ENCODE data around the gene MGAT4C.

GRCh38 chr12:86097161-86097560, 159.0 kb downstream of the MGAT4C start:
- no peak for TF ChIP-seq CTCF (IDR thresholded peaks at IDR 0.05)
- no peak for TF ChIP-seq POLR2A (IDR thresholded peaks at IDR 0.05)
